ENCODE results near the gene GARNL3.
A peak's percentile ranks its signal among the peaks of the same experiment; 100 is the strongest.

GARNL3 gene

GRCh38 chr9:127237801-127238200 is 26.8 kb upstream of the GARNL3 start:
- DNase-seq (ENCODE audit: low spot score): no peak

GRCh38 chr9:127241354-127241753 is 23.2 kb upstream of the GARNL3 start:
- no peak for DNase-seq (ENCODE audit: low spot score)

- peak; percentile 96 for DNase-seq (ENCODE audit: low spot score)
Measured at GRCh38 chr9:127244609-127245601, 19.7 kb upstream of the GARNL3 start.

- DNase-seq (ENCODE audit: low spot score): no peak
Measured at GRCh38 chr9:127245637-127246164, 18.9 kb upstream of the GARNL3 start.

- no peak for DNase-seq (ENCODE audit: low spot score)
Measured at GRCh38 chr9:127248241-127248640, 16.3 kb upstream of the GARNL3 start.

GRCh38 chr9:127249877-127250276 is 14.7 kb upstream of the GARNL3 start:
- DNase-seq (ENCODE audit: low spot score): no peak

GRCh38 chr9:127250896-127251391 is 13.6 kb upstream of the GARNL3 start:
- DNase-seq (ENCODE audit: low spot score): no peak

- no peak for DNase-seq (ENCODE audit: low spot score)
Measured at GRCh38 chr9:127252410-127253318, 11.9 kb upstream of the GARNL3 start.

GRCh38 chr9:127253446-127253845 is 11.1 kb upstream of the GARNL3 start:
- no peak for DNase-seq (ENCODE audit: low spot score)

- no peak for DNase-seq (ENCODE audit: low spot score)
Measured at GRCh38 chr9:127255692-127256091, 8.9 kb upstream of the GARNL3 start.

GRCh38 chr9:127256324-127256723 is 8.2 kb upstream of the GARNL3 start:
- no peak for DNase-seq (ENCODE audit: low spot score)

GRCh38 chr9:127258606-127259471 is 5.7 kb upstream of the GARNL3 start:
- DNase-seq (ENCODE audit: low spot score): no peak

GRCh38 chr9:127262602-127263001 is 2.0 kb upstream of the GARNL3 start:
- DNase-seq (ENCODE audit: low spot score): no peak

- DNase-seq (ENCODE audit: low spot score): no peak
Measured at GRCh38 chr9:127263237-127263636, 1.3 kb upstream of the GARNL3 start.

GRCh38 chr9:127263664-127264063 is 910 bp upstream of the GARNL3 start:
- no peak for DNase-seq (ENCODE audit: low spot score)

- DNase-seq (ENCODE audit: low spot score): no peak
Measured at GRCh38 chr9:127267793-127268525, 3.4 kb downstream of the GARNL3 start.

- DNase-seq (ENCODE audit: low spot score): no peak
Measured at GRCh38 chr9:127269449-127269848, 4.9 kb downstream of the GARNL3 start.

GRCh38 chr9:127273326-127273725 is 8.8 kb downstream of the GARNL3 start:
- DNase-seq (ENCODE audit: low spot score): no peak

GRCh38 chr9:127277099-127277498 is 12.5 kb downstream of the GARNL3 start:
- no peak for DNase-seq (ENCODE audit: low spot score)

- DNase-seq (ENCODE audit: low spot score): no peak
Measured at GRCh38 chr9:127277770-127278169, 13.2 kb downstream of the GARNL3 start.

- DNase-seq (ENCODE audit: low spot score): no peak
Measured at GRCh38 chr9:127278372-127278771, 13.8 kb downstream of the GARNL3 start.
